ENCODE data around the gene TKTL1.

Gene TKTL1

GRCh38 chrX:154368630-154369448, 73.2 kb downstream of the TKTL1 start:
- Histone ChIP-seq H3K18ac (ENCODE audit: low read length) (peak overlapping the region; percentile 92), H2BK5ac (ENCODE audit: low read length) (peak overlapping the region; percentile 85), H3K4ac (ENCODE audit: low read depth, low read length) (peak overlapping the region; percentile 17), H3K56ac (ENCODE audit: low read length) (peak overlapping the region; percentile 91), H3K27me3 (ENCODE audit: insufficient read depth, low read length, poor library complexity) (no peaks in the 10 kb centered on the region), H3K27ac (ENCODE audit: low read depth, low read length) (peak overlapping the region; percentile 88), H3K36me3 (ENCODE audit: control insufficient read depth, insufficient read depth, low read length) (peaks cover 15% of the 10 kb centered on the region), H3K4me1 (ENCODE audit: control insufficient read depth, low read depth, low read length) (no peaks in the 10 kb centered on the region), H2BK15ac (replicated peaks; ENCODE audit: low read depth) (no peak overlapping the region), H2AK5ac (ENCODE audit: low read length) (no peak overlapping the region), H3K79me2 (ENCODE audit: control insufficient read depth, insufficient read depth, low read length) (peaks cover 47% of the 10 kb centered on the region), H3K4me2 (ENCODE audit: low read length) (peak overlapping the region; percentile 57), H3K23ac (ENCODE audit: low read length) (no peak overlapping the region), H4K8ac (ENCODE audit: low read depth, low read length) (no peak overlapping the region), H2BK120ac (ENCODE audit: low read depth, low read length) (peak overlapping the region; percentile 55), H3K9ac (ENCODE audit: low read length) (peak overlapping the region; percentile 92), H3K79me1 (ENCODE audit: low read length) (peaks cover 2% of the 10 kb centered on the region), H3K4me3 (ENCODE audit: low read length) (peak overlapping the region; percentile 60), H4K5ac (ENCODE audit: low read length) (no peak overlapping the region)
- peak; percentile 86 for DNase-seq
- no CpG with 5 or more reads among the region's 16 CpGs for WGBS (ENCODE audit: extremely low coverage, insufficient coverage, low lambda C conversion rate)

- H3K79me2 ChIP-seq (ENCODE audit: control insufficient read depth, insufficient read depth, low read length) = peaks cover 47% of the 10 kb centered on the region
- no peak overlapping the region for H4K5ac ChIP-seq (ENCODE audit: low read length)
- DNase-seq = peak; percentile 95
- H3K4me1 ChIP-seq (ENCODE audit: control insufficient read depth, low read depth, low read length) = no peaks in the 10 kb centered on the region
- H3K79me1 ChIP-seq (ENCODE audit: low read length) = peaks cover 2% of the 10 kb centered on the region
- peak overlapping the region; percentile 82 for H2AK5ac ChIP-seq (ENCODE audit: low read length)
- H3K27ac ChIP-seq (ENCODE audit: low read depth, low read length) = peak overlapping the region; percentile 88
- no peak overlapping the region for H2BK15ac ChIP-seq (replicated peaks; ENCODE audit: low read depth)
- H2BK120ac ChIP-seq (ENCODE audit: low read depth, low read length) = peak overlapping the region; percentile 69
- peaks cover 13% of the 10 kb centered on the region for H3K36me3 ChIP-seq (ENCODE audit: control insufficient read depth, insufficient read depth, low read length)
- peak overlapping the region; percentile 95 for H2BK5ac ChIP-seq (ENCODE audit: low read length)
- H3K4me3 ChIP-seq (ENCODE audit: low read length) = peak overlapping the region; percentile 97
- peak overlapping the region; percentile 95 for H3K4ac ChIP-seq (ENCODE audit: low read depth, low read length)
- no CpG with 5 or more reads among the region's 13 CpGs for WGBS (ENCODE audit: extremely low coverage, insufficient coverage, low lambda C conversion rate)
- peak overlapping the region; percentile 77 for H3K4me2 ChIP-seq (ENCODE audit: low read length)
- peak overlapping the region; percentile 80 for H3K23ac ChIP-seq (ENCODE audit: low read length)
- peak overlapping the region; percentile 99 for H3K9ac ChIP-seq (ENCODE audit: low read length)
- H3K56ac ChIP-seq (ENCODE audit: low read length) = peak overlapping the region; percentile 98
- peak overlapping the region; percentile 97 for H3K18ac ChIP-seq (ENCODE audit: low read length)
- no peak overlapping the region for H4K8ac ChIP-seq (ENCODE audit: low read depth, low read length)
- no peaks in the 10 kb centered on the region for H3K27me3 ChIP-seq (ENCODE audit: insufficient read depth, low read length, poor library complexity)
Measured at GRCh38 chrX:154369449-154370299, 74.1 kb downstream of the TKTL1 start.

- Histone ChIP-seq H2BK15ac (replicated peaks; ENCODE audit: low read depth) (no peak overlapping the region), H3K23ac (ENCODE audit: low read length) (peak overlapping the region; percentile 80), H2AK5ac (ENCODE audit: low read length) (peak overlapping the region; percentile 18), H3K18ac (ENCODE audit: low read length) (peak overlapping the region; percentile 97), H2BK120ac (ENCODE audit: low read depth, low read length) (peak overlapping the region; percentile 69), H3K27ac (ENCODE audit: low read depth, low read length) (peak overlapping the region; percentile 86), H4K5ac (ENCODE audit: low read length) (no peak overlapping the region), H3K4me2 (ENCODE audit: low read length) (peak overlapping the region; percentile 77), H4K8ac (ENCODE audit: low read depth, low read length) (no peak overlapping the region), H3K79me1 (ENCODE audit: low read length) (peaks cover 2% of the 10 kb centered on the region), H3K56ac (ENCODE audit: low read length) (peak overlapping the region; percentile 98), H3K36me3 (ENCODE audit: control insufficient read depth, insufficient read depth, low read length) (peaks cover 13% of the 10 kb centered on the region), H3K9ac (ENCODE audit: low read length) (peak overlapping the region; percentile 99), H3K4ac (ENCODE audit: low read depth, low read length) (peak overlapping the region; percentile 95), H3K27me3 (ENCODE audit: insufficient read depth, low read length, poor library complexity) (no peaks in the 10 kb centered on the region), H3K79me2 (ENCODE audit: control insufficient read depth, insufficient read depth, low read length) (peaks cover 47% of the 10 kb centered on the region), H3K4me3 (ENCODE audit: low read length) (peak overlapping the region; percentile 97), H2BK5ac (ENCODE audit: low read length) (no peak overlapping the region), H3K4me1 (ENCODE audit: control insufficient read depth, low read depth, low read length) (no peaks in the 10 kb centered on the region)
- no peak for DNase-seq
- WGBS (ENCODE audit: extremely low coverage, insufficient coverage, low lambda C conversion rate) = no CpG with 5 or more reads among the region's 63 CpGs
Measured at GRCh38 chrX:154370300-154371016, 74.9 kb downstream of the TKTL1 start.

- H3K27me3 ChIP-seq (ENCODE audit: insufficient read depth, low read length, poor library complexity) = no peaks in the 10 kb centered on the region
- peak overlapping the region; percentile 95 for H3K4ac ChIP-seq (ENCODE audit: low read depth, low read length)
- peak overlapping the region; percentile 97 for H3K4me3 ChIP-seq (ENCODE audit: low read length)
- no peak overlapping the region for H3K4me2 ChIP-seq (ENCODE audit: low read length)
- H3K9ac ChIP-seq (ENCODE audit: low read length) = peak overlapping the region; percentile 99
- H2BK5ac ChIP-seq (ENCODE audit: low read length) = no peak overlapping the region
- no peak overlapping the region for H4K8ac ChIP-seq (ENCODE audit: low read depth, low read length)
- H3K23ac ChIP-seq (ENCODE audit: low read length) = no peak overlapping the region
- no peaks in the 10 kb centered on the region for H3K4me1 ChIP-seq (ENCODE audit: control insufficient read depth, low read depth, low read length)
- H3K18ac ChIP-seq (ENCODE audit: low read length) = peak overlapping the region; percentile 97
- no CpG with 5 or more reads among the region's 77 CpGs for WGBS (ENCODE audit: extremely low coverage, insufficient coverage, low lambda C conversion rate)
- peak overlapping the region; percentile 98 for H3K56ac ChIP-seq (ENCODE audit: low read length)
- peaks cover 2% of the 10 kb centered on the region for H3K79me1 ChIP-seq (ENCODE audit: low read length)
- peak overlapping the region; percentile 86 for H3K27ac ChIP-seq (ENCODE audit: low read depth, low read length)
- H2AK5ac ChIP-seq (ENCODE audit: low read length) = peak overlapping the region; percentile 18
- no peak overlapping the region for H2BK15ac ChIP-seq (replicated peaks; ENCODE audit: low read depth)
- peak; percentile 95 for DNase-seq
- peaks cover 13% of the 10 kb centered on the region for H3K36me3 ChIP-seq (ENCODE audit: control insufficient read depth, insufficient read depth, low read length)
- H3K79me2 ChIP-seq (ENCODE audit: control insufficient read depth, insufficient read depth, low read length) = peaks cover 43% of the 10 kb centered on the region
- no peak overlapping the region for H2BK120ac ChIP-seq (ENCODE audit: low read depth, low read length)
- no peak overlapping the region for H4K5ac ChIP-seq (ENCODE audit: low read length)
Measured at GRCh38 chrX:154371017-154371788, 75.6 kb downstream of the TKTL1 start.

GRCh38 chrX:154371789-154372300, 76.2 kb downstream of the TKTL1 start:
- Histone ChIP-seq H3K4me3 (ENCODE audit: low read length) (no peak overlapping the region), H3K27ac (ENCODE audit: low read depth, low read length) (peak overlapping the region; percentile 57), H3K79me1 (ENCODE audit: low read length) (no peaks in the 10 kb centered on the region), H4K8ac (ENCODE audit: low read depth, low read length) (no peak overlapping the region), H2BK120ac (ENCODE audit: low read depth, low read length) (no peak overlapping the region), H3K23ac (ENCODE audit: low read length) (no peak overlapping the region), H2BK5ac (ENCODE audit: low read length) (no peak overlapping the region), H4K5ac (ENCODE audit: low read length) (no peak overlapping the region), H3K4ac (ENCODE audit: low read depth, low read length) (peak overlapping the region; percentile 66), H3K4me2 (ENCODE audit: low read length) (peak overlapping the region; percentile 18), H3K56ac (ENCODE audit: low read length) (peak overlapping the region; percentile 86), H2AK5ac (ENCODE audit: low read length) (no peak overlapping the region), H3K9ac (ENCODE audit: low read length) (peak overlapping the region; percentile 76), H3K27me3 (ENCODE audit: insufficient read depth, low read length, poor library complexity) (no peaks in the 10 kb centered on the region), H2BK15ac (replicated peaks; ENCODE audit: low read depth) (no peak overlapping the region), H3K4me1 (ENCODE audit: control insufficient read depth, low read depth, low read length) (no peaks in the 10 kb centered on the region), H3K18ac (ENCODE audit: low read length) (peak overlapping the region; percentile 90), H3K79me2 (ENCODE audit: control insufficient read depth, insufficient read depth, low read length) (peaks cover 37% of the 10 kb centered on the region), H3K36me3 (ENCODE audit: control insufficient read depth, insufficient read depth, low read length) (peaks cover 7% of the 10 kb centered on the region)
- no peak for DNase-seq
- no CpG with 5 or more reads among the region's 43 CpGs for WGBS (ENCODE audit: extremely low coverage, insufficient coverage, low lambda C conversion rate)
